Activated T-cell treated with anti-CD3 and anti-CD28 coated beads, Interleukin-2, amount 50 U/mL, for 4 hours (primary cell): ENCODE data around the gene LRRC8E. TPM values are rescaled to one million over a fixed set of nuclear protein-coding genes. Genes with fewer than 3 reads are reported as not detected.
"Not testable (repeated sequence)": the region's sequence is repeated elsewhere in the genome, so short reads cannot be mapped to it uniquely, and the experiment has no call there.

ENCODE experiments used
- ATAC-seq, 2 donors: fragments of 200-7000 bp; cut with Tn5 transposase; one replicate each; pipeline ENCODE4 v1.10.0; 2021
- DNase-seq: peaks from one replicate; pipeline ENCODE4 v3.0.0-alpha.2; 2020
- H3K27me3 Mint-ChIP-seq: one replicate; pipeline ENCODE4 v1.8.0; 2021; ENCODE audit warnings: low read depth, mixed read lengths
- H3K36me3 Mint-ChIP-seq: one replicate; pipeline ENCODE4 v1.8.0; 2022; ENCODE audit warnings: mixed read lengths; ENCODE audit not compliant: insufficient read depth
- H3K4me1 Mint-ChIP-seq: one replicate; pipeline ENCODE4 v1.8.0; 2021; ENCODE audit warnings: low read depth, mixed read lengths
- H3K4me3 Mint-ChIP-seq: one replicate; pipeline ENCODE4 v1.8.0; 2021; ENCODE audit warnings: mild to moderate bottlenecking, moderate library complexity, mixed read lengths
- H3K9me3 Mint-ChIP-seq: one replicate; pipeline ENCODE4 v1.8.0; 2021; ENCODE audit warnings: mixed read lengths
- total RNA-seq, 3 donors: library from RNA; stranded (reverse); gene quantifications; one replicate each; pipeline ENCODE4 v1.2.1, GENCODE V29; 2021

LRRC8E gene
- total RNA-seq, 3 donors from 2014 or later = 0.05 TPM; not detected in 2

DNA sequence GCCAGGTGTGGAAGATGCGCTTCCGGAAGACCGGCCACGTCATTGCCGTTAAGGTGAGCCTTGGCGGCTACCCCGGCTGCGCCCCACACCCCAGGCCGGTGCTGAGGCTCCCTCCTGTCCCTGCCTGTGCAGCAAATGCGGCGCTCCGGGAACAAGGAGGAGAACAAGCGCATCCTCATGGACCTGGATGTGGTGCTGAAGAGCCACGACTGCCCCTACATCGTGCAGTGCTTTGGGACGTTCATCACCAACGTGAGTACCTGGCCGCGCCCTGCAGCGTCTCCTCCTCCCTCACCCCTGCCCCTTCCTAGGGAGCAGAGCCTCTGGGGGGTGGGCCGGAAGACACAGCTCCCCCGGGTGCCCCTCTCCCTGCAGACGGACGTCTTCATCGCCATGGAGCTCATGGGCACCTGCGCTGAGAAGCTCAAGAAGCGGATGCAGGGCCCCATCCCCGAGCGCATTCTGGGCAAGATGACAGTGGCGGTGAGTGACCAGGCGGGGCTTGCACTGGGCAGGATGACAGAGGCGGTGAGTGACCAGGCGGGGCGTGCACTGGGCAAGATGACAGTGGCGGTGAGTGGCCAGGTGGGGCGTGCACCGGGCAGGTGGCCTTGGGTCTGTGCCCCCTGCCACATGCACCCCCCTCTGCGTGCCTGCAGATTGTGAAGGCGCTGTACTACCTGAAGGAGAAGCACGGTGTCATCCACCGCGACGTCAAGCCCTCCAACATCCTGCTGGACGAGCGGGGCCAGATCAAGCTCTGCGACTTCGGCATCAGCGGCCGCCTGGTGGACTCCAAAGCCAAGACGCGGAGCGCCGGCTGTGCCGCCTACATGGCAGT is 22.2 kb downstream of the LRRC8E start:
- Mint-ChIP-seq H3K27me3 (peaks cover 13% of the 10 kb centered on the region), H3K4me3 (no peak overlapping the region), H3K4me1 (peaks cover 9% of the 10 kb centered on the region), H3K36me3 (peaks cover 14% of the 10 kb centered on the region), H3K9me3 (no peaks in the 10 kb centered on the region)
- no peak for DNase-seq
- no peak for ATAC-seq

DNA sequence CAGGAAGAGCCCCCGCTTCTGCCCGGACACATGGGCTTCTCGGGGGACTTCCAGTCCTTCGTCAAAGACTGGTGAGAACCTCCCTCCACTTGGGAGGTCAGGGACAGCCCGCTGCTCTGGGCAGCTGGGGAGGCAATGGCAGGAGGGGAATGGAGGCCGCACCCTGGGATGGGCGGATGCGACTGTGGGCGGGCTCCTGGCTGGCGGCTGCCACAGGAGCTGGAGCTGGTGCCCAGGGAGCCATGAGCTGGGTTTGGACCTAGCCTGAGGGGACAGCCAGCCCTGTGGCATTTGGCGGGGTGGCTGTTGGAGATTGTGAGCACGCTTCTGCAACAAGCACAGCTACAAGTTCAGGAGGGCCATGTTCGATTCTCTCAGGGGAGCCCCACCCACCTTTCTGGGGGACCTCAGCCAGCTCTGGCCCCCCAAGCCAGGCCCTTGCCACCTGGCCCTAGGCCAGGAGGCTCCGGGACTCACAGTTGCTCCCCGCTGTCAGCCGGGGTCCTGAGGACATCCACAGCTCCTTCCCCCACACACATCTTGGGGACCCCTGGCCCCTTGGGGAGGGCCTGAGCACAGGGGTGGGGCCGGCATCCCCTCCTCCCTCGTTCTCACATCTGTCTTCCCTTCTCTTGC is 23.3 kb downstream of the LRRC8E start:
- Mint-ChIP-seq H3K4me1 (peaks cover 11% of the 10 kb centered on the region), H3K4me3 (no peak overlapping the region), H3K27me3 (peaks cover 18% of the 10 kb centered on the region), H3K9me3 (no peaks in the 10 kb centered on the region), H3K36me3 (peaks cover 14% of the 10 kb centered on the region)
- no peak for DNase-seq
- ATAC-seq = no peak

DNA sequence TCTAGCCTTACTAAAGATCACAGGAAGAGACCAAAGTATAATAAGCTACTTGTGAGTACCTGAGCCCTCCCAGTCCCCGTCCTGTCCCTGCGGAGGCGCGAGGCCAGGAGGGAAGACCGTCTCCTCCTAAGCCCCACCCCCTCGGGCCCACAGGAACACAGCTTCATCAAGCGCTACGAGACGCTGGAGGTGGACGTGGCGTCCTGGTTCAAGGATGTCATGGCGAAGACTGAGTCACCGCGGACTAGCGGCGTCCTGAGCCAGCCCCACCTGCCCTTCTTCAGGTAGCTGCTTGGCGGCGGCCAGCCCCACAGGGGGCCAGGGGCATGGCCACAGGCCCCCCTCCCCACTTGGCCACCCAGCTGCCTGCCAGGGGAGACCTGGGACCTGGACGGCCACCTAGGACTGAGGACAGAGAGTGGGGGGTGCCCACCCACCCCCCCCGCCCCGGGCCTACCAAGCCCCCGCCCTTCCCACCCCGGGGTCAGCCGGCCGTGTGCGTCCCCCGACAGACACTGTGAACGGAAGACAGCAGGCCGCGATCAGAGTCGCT is 23.9 kb downstream of the LRRC8E start:
- H3K4me3 Mint-ChIP-seq = no peak overlapping the region
- ATAC-seq = no peak
- peaks cover 15% of the 10 kb centered on the region for H3K4me1 Mint-ChIP-seq
- H3K27me3 Mint-ChIP-seq = peaks cover 22% of the 10 kb centered on the region
- peaks cover 14% of the 10 kb centered on the region for H3K36me3 Mint-ChIP-seq
- DNase-seq = no peak
- no peaks in the 10 kb centered on the region for H3K9me3 Mint-ChIP-seq

DNA sequence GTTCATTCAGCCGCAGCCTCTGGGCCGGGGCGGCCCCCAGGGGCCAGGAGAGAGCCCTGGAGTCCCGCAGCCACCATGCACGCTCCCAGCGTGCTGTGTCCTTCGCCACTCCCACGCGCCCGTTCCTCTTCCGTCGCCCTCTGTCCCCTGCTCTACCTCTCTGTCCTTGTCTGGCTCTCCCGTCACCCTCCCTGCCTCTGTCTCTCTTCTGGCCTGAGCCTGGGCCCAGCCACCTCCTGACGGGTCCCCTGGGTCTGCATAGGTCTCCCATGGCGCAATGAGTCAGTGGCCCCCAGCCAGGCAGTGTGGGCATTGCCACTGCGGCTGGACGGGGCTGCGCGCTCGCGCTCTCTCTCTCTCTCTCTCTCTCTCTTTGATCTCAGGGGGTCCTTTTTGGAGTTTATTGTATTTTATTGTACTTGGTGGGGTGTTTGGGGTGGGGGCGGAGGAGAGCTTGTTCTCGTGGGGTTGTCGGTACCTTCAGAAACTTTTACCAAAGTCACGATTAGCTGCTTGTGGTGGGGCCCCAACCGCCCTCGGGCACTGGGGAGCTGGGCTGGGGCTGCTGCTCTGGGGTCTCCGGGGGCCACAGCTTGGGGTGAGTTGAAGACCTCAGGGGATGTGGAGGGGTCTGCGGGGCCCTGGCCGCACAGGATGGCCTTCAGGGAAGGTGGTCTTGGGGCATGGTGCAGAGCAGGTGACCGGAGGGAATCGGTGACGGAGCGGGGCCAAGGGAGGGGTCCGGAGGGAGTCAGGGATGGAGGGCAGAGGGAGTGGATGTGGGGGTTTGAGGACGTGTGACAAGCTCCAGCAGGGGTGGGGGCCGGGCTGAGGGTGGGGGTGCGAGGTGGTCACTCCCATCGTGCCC is 24.6 kb downstream of the LRRC8E start:
- Mint-ChIP-seq H3K27me3 (peaks cover 24% of the 10 kb centered on the region), H3K9me3 (no peaks in the 10 kb centered on the region), H3K36me3 (peaks cover 14% of the 10 kb centered on the region), H3K4me1 (peaks cover 13% of the 10 kb centered on the region), H3K4me3 (no peak overlapping the region)
- no peak for DNase-seq
- no peak for ATAC-seq

DNA sequence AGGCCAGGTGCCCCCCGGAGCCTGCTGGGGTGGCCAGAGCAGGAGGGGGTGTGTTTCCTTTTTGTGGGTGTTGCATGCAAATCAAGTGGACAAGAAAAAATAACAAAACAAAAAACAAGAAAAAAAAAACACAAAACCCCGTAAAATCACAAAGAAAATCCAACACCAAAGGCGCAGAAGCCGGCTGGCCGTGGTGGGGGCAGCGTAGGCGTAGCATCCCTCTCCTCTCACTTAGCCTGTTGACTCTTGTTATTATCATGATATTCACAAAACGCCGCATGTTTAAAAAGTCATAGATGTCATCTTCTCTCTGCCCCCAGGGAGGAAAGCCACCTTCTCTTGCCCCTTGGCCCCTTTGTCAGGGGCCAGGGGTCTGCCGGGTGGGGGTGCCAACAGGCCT is 25.3 kb downstream of the LRRC8E start:
- ATAC-seq (no peak), DNase-seq (no peak)
- no peak overlapping the region for H3K4me3 Mint-ChIP-seq
- peaks cover 30% of the 10 kb centered on the region for H3K27me3 Mint-ChIP-seq
- no peaks in the 10 kb centered on the region for H3K9me3 Mint-ChIP-seq
- H3K36me3 Mint-ChIP-seq = peaks cover 14% of the 10 kb centered on the region
- H3K4me1 Mint-ChIP-seq = peaks cover 14% of the 10 kb centered on the region

DNA sequence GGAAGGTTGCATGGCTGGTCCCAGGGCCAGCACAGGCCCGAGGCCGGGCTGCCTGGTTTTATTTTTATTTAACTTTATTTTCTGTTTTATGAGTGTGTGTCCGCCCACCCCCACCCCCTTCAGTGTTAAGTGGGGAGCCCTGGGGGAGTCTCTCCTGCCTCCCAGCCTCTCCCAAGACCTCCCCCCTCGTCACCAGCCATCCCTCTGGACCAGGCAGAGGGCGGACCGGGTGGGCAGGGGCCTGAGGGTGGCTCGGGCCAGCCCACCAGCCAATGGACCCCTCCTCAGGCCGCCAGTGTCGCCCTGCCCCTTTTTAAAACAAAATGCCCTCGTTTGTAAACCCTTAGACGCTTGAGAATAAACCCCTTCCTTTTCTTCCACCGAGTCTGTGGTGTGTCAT is 25.8 kb downstream of the LRRC8E start:
- H3K4me1 Mint-ChIP-seq = peaks cover 14% of the 10 kb centered on the region

DNA sequence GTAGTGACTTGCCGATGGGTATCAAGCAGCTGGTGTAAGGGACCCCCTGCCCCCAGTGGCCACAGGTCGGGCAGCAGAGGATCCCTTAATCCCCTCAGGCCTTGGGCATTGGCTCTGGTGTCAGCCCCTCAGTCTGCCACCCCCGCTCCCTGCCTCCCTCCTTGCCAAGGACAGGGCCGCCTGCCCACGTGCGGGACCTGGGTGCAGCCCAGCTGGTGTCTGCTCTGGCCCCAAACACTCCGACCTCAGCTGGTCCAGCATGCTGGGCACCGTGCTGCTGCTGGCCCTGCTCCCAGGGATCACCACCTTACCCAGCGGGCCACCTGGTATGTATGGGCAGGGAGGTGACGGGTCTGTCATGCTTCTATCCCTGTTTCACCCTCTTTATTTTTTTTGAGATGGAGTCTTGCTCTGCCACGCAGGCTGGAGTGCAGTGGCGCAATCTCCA is 26.3 kb downstream of the LRRC8E start, which contains the start of gene TGFBR3L:
Gene TGFBR3L, plus strand, starts transcription at position 233 of the 448 bp plus-strand sequence.
- ATAC-seq = no peak
- DNase-seq = no peak
- H3K4me1 Mint-ChIP-seq = peaks cover 16% of the 10 kb centered on the region
- H3K9me3 Mint-ChIP-seq = no peaks in the 10 kb centered on the region
- H3K27me3 Mint-ChIP-seq = peaks cover 31% of the 10 kb centered on the region
- H3K4me3 Mint-ChIP-seq = peak within 1 kb of the TSS; percentile 50
- H3K36me3 Mint-ChIP-seq = peaks cover 14% of the 10 kb centered on the region

More for the DNA sequence above, 25.8 kb downstream of the LRRC8E start:
- no peaks in the 10 kb centered on the region for H3K9me3 Mint-ChIP-seq
- no peak overlapping the region for H3K4me3 Mint-ChIP-seq
- DNase-seq = no peak
- ATAC-seq = no peak
- H3K27me3 Mint-ChIP-seq = peaks cover 30% of the 10 kb centered on the region
- peaks cover 14% of the 10 kb centered on the region for H3K36me3 Mint-ChIP-seq

DNA sequence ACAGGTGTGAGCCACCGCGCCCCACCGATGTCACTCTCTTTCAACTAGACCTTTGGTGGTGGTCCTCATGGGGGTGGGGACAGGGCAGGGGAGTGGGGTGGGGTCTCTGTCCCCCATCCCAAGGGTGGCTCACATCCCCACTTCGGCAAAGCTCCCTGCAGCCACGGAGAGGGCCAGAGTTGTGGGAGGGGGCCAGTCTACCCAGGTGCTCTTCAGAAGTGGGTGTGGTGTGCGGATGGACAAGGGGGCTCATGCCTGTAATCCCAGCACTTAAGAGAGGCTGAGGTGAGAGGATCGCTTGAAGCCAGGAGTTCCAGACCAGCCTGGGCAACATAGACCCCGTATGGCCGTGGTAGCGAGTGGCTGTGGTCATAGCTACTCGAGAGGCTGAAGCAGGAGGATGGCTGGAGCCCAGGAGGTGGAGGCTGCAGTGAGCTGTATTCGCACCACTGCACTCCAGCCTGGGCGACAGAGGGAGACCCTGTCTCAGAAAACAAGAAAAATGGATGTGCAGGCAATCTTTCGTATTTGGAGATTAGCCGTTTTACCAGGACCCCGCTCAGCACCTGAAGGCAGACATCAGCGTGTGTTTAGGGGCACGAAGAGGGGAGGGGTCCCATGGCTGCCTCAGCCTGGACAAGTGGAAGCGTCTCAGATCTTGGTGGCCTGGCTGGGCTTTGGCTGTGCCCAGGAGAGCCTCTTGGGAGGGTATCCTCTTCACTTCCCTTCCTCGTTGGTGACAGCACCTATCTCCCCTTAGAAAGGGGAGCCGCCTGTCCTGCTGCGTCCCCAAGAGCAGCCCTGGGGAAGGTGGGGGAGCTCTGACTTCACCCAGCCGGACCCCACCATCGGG is 27.2 kb downstream of the LRRC8E start:
- H3K9me3 Mint-ChIP-seq = no peaks in the 10 kb centered on the region
- no peak for ATAC-seq
- peak overlapping the region; percentile 50 for H3K4me3 Mint-ChIP-seq
- peaks cover 36% of the 10 kb centered on the region for H3K27me3 Mint-ChIP-seq
- no peak for DNase-seq
- H3K36me3 Mint-ChIP-seq = peaks cover 14% of the 10 kb centered on the region
- H3K4me1 Mint-ChIP-seq = peaks cover 22% of the 10 kb centered on the region

DNA sequence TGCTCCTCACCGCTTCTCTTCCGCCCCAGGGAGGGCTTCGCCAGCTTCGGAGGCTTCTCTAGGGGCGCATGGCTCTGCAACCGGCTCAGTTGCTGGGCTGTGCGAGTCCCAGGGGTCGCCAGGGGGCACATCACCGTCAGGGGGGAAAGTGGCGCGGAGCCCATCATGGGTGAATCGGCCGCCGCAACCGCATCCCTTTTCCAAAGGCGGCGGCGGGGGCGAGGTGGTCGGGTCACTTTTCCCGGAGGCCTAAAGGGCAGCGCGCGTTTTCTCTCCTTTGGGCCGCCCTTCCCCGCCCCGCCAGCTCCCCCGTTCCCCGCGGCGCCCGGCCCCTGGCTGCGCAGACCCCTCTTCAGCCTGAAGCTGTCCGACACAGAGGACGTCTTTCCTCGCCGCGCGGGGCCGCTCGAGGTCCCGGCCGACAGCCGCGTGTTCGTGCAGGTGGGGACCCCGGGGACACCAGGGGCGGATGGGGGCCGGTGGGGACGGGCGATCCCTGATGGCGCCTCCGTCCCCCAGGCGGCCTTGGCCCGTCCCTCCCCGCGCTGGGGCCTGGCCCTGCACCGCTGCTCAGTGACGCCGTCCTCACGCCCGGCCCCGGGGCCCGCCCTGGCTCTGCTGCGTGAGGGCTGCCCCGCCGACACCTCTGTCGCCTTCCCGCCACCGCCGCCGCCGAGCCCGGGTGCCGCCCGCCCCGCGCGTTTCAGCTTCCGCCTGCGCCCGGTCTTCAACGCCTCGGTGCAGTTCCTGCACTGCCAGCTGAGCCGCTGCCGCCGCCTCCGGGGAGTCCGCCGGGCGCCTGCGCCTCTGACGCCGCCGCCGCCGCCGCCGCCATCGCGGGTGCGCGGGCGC is 28.0 kb downstream of the LRRC8E start:
- ATAC-seq = peak; percentile 23 to 26
- peaks cover 27% of the 10 kb centered on the region for H3K4me1 Mint-ChIP-seq
- H3K4me3 Mint-ChIP-seq = peak overlapping the region; percentile 50
- DNase-seq = no peak
- peaks cover 8% of the 10 kb centered on the region for H3K36me3 Mint-ChIP-seq
- H3K9me3 Mint-ChIP-seq = no peaks in the 10 kb centered on the region
- peaks cover 36% of the 10 kb centered on the region for H3K27me3 Mint-ChIP-seq

DNA sequence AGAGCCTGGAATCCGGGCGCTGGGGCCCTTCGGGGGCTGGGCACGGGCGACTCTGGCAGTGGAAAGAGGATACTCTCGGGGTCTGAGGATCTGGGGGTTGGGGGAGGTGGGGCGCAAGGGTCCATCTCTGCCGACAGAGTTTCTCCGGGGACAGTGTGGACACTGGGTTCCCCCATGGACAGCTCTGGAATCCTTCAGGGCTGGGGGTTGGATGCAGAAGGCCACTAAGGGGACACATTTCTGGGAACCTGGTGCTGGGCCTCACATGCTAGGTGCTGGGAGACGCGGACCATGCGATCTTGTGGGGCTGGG is 28.6 kb downstream of the LRRC8E start:
- H3K27me3 Mint-ChIP-seq = peaks cover 36% of the 10 kb centered on the region
- peaks cover 6% of the 10 kb centered on the region for H3K36me3 Mint-ChIP-seq
- peaks cover 33% of the 10 kb centered on the region for H3K4me1 Mint-ChIP-seq
- H3K4me3 Mint-ChIP-seq = peak overlapping the region; percentile 69
- no peaks in the 10 kb centered on the region for H3K9me3 Mint-ChIP-seq
- ATAC-seq = no peak
- no peak for DNase-seq

DNA sequence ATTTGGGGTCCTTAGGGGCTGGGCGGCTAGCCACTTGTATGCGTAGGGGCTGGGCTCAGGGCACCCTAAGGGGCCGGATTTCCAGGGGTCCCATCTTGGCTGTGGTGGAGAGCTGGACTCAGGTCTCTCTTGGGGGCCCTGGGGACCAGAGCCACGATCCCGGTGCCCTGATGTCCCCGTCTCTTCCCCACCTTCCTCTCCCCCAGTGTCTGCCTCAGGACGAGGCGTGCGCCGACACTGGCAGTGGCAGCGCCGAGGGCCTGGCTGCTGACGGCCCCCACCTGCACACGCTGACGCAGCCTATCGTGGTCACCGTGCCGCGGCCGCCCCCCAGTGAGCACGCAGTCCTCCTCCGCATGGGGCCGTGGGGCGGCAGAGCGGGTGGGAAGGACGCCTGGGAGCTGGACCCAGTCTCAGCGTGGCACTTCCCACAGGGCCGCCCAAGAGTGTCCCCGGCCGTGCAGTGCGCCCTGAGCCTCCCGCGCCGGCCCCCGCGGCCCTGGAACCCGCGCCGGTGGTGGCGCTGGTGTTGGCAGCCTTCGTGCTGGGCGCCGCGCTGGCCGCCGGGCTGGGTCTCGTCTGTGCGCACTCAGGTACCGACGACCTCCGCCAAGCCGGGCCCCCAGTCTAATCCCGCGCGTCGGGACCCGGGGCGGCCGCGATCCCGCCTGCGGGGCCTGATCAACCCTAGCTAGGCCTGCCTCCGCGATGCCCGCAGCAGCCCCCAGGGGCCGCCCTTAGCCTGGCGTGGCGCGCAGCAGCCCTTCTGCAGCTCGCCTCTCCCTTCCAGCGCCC is 29.2 kb downstream of the LRRC8E start:
- Mint-ChIP-seq H3K9me3 (no peaks in the 10 kb centered on the region), H3K4me3 (peak overlapping the region; percentile 69), H3K36me3 (peaks cover 4% of the 10 kb centered on the region), H3K27me3 (peaks cover 36% of the 10 kb centered on the region), H3K4me1 (peaks cover 35% of the 10 kb centered on the region)
- ATAC-seq (peak; percentile 32 to 38), DNase-seq (peak; percentile 47)

DNA sequence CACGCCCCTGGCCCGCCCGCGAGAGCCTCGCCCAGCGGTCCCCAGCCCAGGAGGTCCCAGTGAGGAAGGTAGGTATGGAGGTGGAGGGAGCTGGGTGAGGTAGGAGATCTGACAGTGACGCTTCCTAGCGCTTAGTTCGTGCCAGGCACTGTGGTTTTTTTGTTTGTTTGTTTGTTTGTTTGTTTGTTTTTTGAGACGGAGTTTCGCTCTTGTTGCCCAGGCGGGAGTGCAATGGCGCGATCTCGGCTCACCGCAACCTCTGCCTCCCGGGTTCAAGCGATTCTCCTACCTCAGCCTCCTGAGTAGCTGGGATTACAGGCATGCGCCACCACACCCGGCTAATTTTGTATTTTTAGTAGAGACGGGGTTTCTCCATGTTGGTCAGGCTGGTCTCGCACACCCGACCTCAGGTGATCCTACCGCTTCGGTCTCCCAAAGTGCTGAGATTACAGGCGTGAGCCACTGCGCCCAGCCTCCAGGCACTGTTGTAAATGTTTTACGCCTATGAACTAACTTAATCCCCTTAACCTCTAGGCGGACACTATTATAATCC is 29.8 kb downstream of the LRRC8E start:
- H3K4me1 Mint-ChIP-seq = peaks cover 38% of the 10 kb centered on the region
- ATAC-seq = not testable (repeated sequence)
- peak overlapping the region; percentile 24 for H3K4me3 Mint-ChIP-seq

More for the DNA sequence above, 29.8 kb downstream of the LRRC8E start:
- not testable (repeated sequence) for H3K36me3 Mint-ChIP-seq, H3K9me3 Mint-ChIP-seq, DNase-seq
- H3K27me3 Mint-ChIP-seq = peaks cover 36% of the 10 kb centered on the region
